Measurements from ENCODE around the gene ZEB1.

The ZEB1 gene

GRCh38 chr10:31296754-31297153 is 22.3 kb upstream of the ZEB1 start:
- no peaks in the 10 kb centered on the region for H3K27me3 ChIP-seq (ENCODE audit: control insufficient read depth, insufficient read depth, low read length)
- peaks cover 2% of the 10 kb centered on the region for H3K4me1 ChIP-seq (ENCODE audit: control insufficient read depth, insufficient read depth, low read length)
- H3K9me3 ChIP-seq (ENCODE audit: control insufficient read depth, insufficient read depth, low read length), result no peaks in the 10 kb centered on the region
- H3K36me3 ChIP-seq (ENCODE audit: control insufficient read depth, insufficient read depth, low read length), result no peaks in the 10 kb centered on the region
- no peak overlapping the region for H3K9ac ChIP-seq (ENCODE audit: low read depth, low read length)
- no peak overlapping the region for H3K4me3 ChIP-seq (ENCODE audit: low read depth, low read length)

GRCh38 chr10:31299119-31299518 is 19.9 kb upstream of the ZEB1 start:
- H3K9me3 ChIP-seq (ENCODE audit: control insufficient read depth, insufficient read depth, low read length), result no peaks in the 10 kb centered on the region
- peaks cover 2% of the 10 kb centered on the region for H3K4me1 ChIP-seq (ENCODE audit: control insufficient read depth, insufficient read depth, low read length)
- H3K4me3 ChIP-seq (ENCODE audit: low read depth, low read length), result no peak overlapping the region
- no peaks in the 10 kb centered on the region for H3K27me3 ChIP-seq (ENCODE audit: control insufficient read depth, insufficient read depth, low read length)
- H3K36me3 ChIP-seq (ENCODE audit: control insufficient read depth, insufficient read depth, low read length), result no peaks in the 10 kb centered on the region
- no peak overlapping the region for H3K9ac ChIP-seq (ENCODE audit: low read depth, low read length)

GRCh38 chr10:31303212-31303611 is 15.8 kb upstream of the ZEB1 start:
- H3K9ac ChIP-seq (ENCODE audit: low read depth, low read length), result no peak overlapping the region
- peaks cover 2% of the 10 kb centered on the region for H3K4me1 ChIP-seq (ENCODE audit: control insufficient read depth, insufficient read depth, low read length)
- no peak overlapping the region for H3K4me3 ChIP-seq (ENCODE audit: low read depth, low read length)
- no peaks in the 10 kb centered on the region for H3K36me3 ChIP-seq (ENCODE audit: control insufficient read depth, insufficient read depth, low read length)
- H3K27me3 ChIP-seq (ENCODE audit: control insufficient read depth, insufficient read depth, low read length), result no peaks in the 10 kb centered on the region
- H3K9me3 ChIP-seq (ENCODE audit: control insufficient read depth, insufficient read depth, low read length), result no peaks in the 10 kb centered on the region

- H3K9ac ChIP-seq (ENCODE audit: low read depth, low read length), result no peak overlapping the region
- no peak overlapping the region for H3K4me3 ChIP-seq (ENCODE audit: low read depth, low read length)
- H3K36me3 ChIP-seq (ENCODE audit: control insufficient read depth, insufficient read depth, low read length), result no peaks in the 10 kb centered on the region
- no peaks in the 10 kb centered on the region for H3K9me3 ChIP-seq (ENCODE audit: control insufficient read depth, insufficient read depth, low read length)
- H3K4me1 ChIP-seq (ENCODE audit: control insufficient read depth, insufficient read depth, low read length), result no peaks in the 10 kb centered on the region
- H3K27me3 ChIP-seq (ENCODE audit: control insufficient read depth, insufficient read depth, low read length), result no peaks in the 10 kb centered on the region
These were observed 14.6 kb upstream of the ZEB1 start for GRCh38 chr10:31304291-31304970.

- Histone ChIP-seq H3K4me1 (ENCODE audit: control insufficient read depth, insufficient read depth, low read length) (no peaks in the 10 kb centered on the region), H3K36me3 (ENCODE audit: control insufficient read depth, insufficient read depth, low read length) (no peaks in the 10 kb centered on the region), H3K4me3 (ENCODE audit: low read depth, low read length) (no peak overlapping the region), H3K9ac (ENCODE audit: low read depth, low read length) (no peak overlapping the region), H3K9me3 (ENCODE audit: control insufficient read depth, insufficient read depth, low read length) (no peaks in the 10 kb centered on the region), H3K27me3 (ENCODE audit: control insufficient read depth, insufficient read depth, low read length) (peaks cover 29% of the 10 kb centered on the region)
These were observed 5.6 kb upstream of the ZEB1 start for GRCh38 chr10:31313396-31313795.

- no peak overlapping the region for H3K9ac ChIP-seq (ENCODE audit: low read depth, low read length)
- no peaks in the 10 kb centered on the region for H3K4me1 ChIP-seq (ENCODE audit: control insufficient read depth, insufficient read depth, low read length)
- H3K4me3 ChIP-seq (ENCODE audit: low read depth, low read length), result no peak overlapping the region
- no peaks in the 10 kb centered on the region for H3K9me3 ChIP-seq (ENCODE audit: control insufficient read depth, insufficient read depth, low read length)
- H3K27me3 ChIP-seq (ENCODE audit: control insufficient read depth, insufficient read depth, low read length), result peaks cover 29% of the 10 kb centered on the region
- no peaks in the 10 kb centered on the region for H3K36me3 ChIP-seq (ENCODE audit: control insufficient read depth, insufficient read depth, low read length)
These were observed 4.5 kb upstream of the ZEB1 start for GRCh38 chr10:31314256-31315150.

- Histone ChIP-seq H3K9ac (ENCODE audit: low read depth, low read length) (no peak overlapping the region), H3K36me3 (ENCODE audit: control insufficient read depth, insufficient read depth, low read length) (no peaks in the 10 kb centered on the region), H3K9me3 (ENCODE audit: control insufficient read depth, insufficient read depth, low read length) (no peaks in the 10 kb centered on the region), H3K4me3 (ENCODE audit: low read depth, low read length) (no peak overlapping the region), H3K4me1 (ENCODE audit: control insufficient read depth, insufficient read depth, low read length) (no peaks in the 10 kb centered on the region), H3K27me3 (ENCODE audit: control insufficient read depth, insufficient read depth, low read length) (peaks cover 32% of the 10 kb centered on the region)
These were observed 3.6 kb upstream of the ZEB1 start for GRCh38 chr10:31315453-31315852.

- H3K4me3 ChIP-seq (ENCODE audit: low read depth, low read length), result no peak overlapping the region
- H3K4me1 ChIP-seq (ENCODE audit: control insufficient read depth, insufficient read depth, low read length), result no peaks in the 10 kb centered on the region
- H3K9ac ChIP-seq (ENCODE audit: low read depth, low read length), result no peak overlapping the region
- peaks cover 48% of the 10 kb centered on the region for H3K27me3 ChIP-seq (ENCODE audit: control insufficient read depth, insufficient read depth, low read length)
- H3K9me3 ChIP-seq (ENCODE audit: control insufficient read depth, insufficient read depth, low read length), result no peaks in the 10 kb centered on the region
- no peaks in the 10 kb centered on the region for H3K36me3 ChIP-seq (ENCODE audit: control insufficient read depth, insufficient read depth, low read length)
These were observed 1.8 kb upstream of the ZEB1 start for GRCh38 chr10:31317171-31317570.

GRCh38 chr10:31317652-31318381 is 1.2 kb upstream of the ZEB1 start:
- Histone ChIP-seq H3K36me3 (ENCODE audit: control insufficient read depth, insufficient read depth, low read length) (no peaks in the 10 kb centered on the region), H3K4me1 (ENCODE audit: control insufficient read depth, insufficient read depth, low read length) (no peaks in the 10 kb centered on the region), H3K9me3 (ENCODE audit: control insufficient read depth, insufficient read depth, low read length) (no peaks in the 10 kb centered on the region), H3K9ac (ENCODE audit: low read depth, low read length) (no peak overlapping the region), H3K27me3 (ENCODE audit: control insufficient read depth, insufficient read depth, low read length) (peaks cover 55% of the 10 kb centered on the region), H3K4me3 (ENCODE audit: low read depth, low read length) (peak overlapping the region; percentile 77)

- H3K27me3 ChIP-seq (ENCODE audit: control insufficient read depth, insufficient read depth, low read length), result peaks cover 61% of the 10 kb centered on the region
- peak overlapping the region; percentile 55 for H3K9ac ChIP-seq (ENCODE audit: low read depth, low read length)
- no peaks in the 10 kb centered on the region for H3K9me3 ChIP-seq (ENCODE audit: control insufficient read depth, insufficient read depth, low read length)
- no peaks in the 10 kb centered on the region for H3K36me3 ChIP-seq (ENCODE audit: control insufficient read depth, insufficient read depth, low read length)
- H3K4me1 ChIP-seq (ENCODE audit: control insufficient read depth, insufficient read depth, low read length), result no peaks in the 10 kb centered on the region
- peak overlapping the region; percentile 77 for H3K4me3 ChIP-seq (ENCODE audit: low read depth, low read length)
These were observed 598 bp upstream of the ZEB1 start for GRCh38 chr10:31318382-31318853.

- Histone ChIP-seq H3K4me1 (ENCODE audit: control insufficient read depth, insufficient read depth, low read length) (no peaks in the 10 kb centered on the region), H3K4me3 (ENCODE audit: low read depth, low read length) (peak overlapping the region; percentile 58), H3K27me3 (ENCODE audit: control insufficient read depth, insufficient read depth, low read length) (peaks cover 72% of the 10 kb centered on the region), H3K9ac (ENCODE audit: low read depth, low read length) (no peak overlapping the region), H3K36me3 (ENCODE audit: control insufficient read depth, insufficient read depth, low read length) (no peaks in the 10 kb centered on the region), H3K9me3 (ENCODE audit: control insufficient read depth, insufficient read depth, low read length) (no peaks in the 10 kb centered on the region)
These were observed 860 bp downstream of the ZEB1 start for GRCh38 chr10:31319602-31320549.

Measured in iPS-15b (cell line).